WTC11 (cell line): ENCODE measurements around the gene CNDP1. TPM values are rescaled to one million over a fixed set of nuclear protein-coding genes. Genes with fewer than 3 reads are reported as not detected.

ENCODE experiments used
- ATAC-seq: fragments of 200-7000 bp; cut with Tn5 transposase; 2 replicates; pipeline ENCODE4 v1.10.0; 2021; ENCODE audit warnings: mild to moderate bottlenecking, moderate library complexity
- CTCF ChIA-PET: fragments of 300-600 bp; sonication (Branson Sonifier 250); formaldehyde crosslinking; loops from one replicate; lab custom pipeline; 2021; ENCODE audit warnings: antibody characterized with exemption; lab: Charles Lee
- POLR2A ChIA-PET: fragments of 350-600 bp; sonication (Branson Sonifier 250); formaldehyde crosslinking; loops from one replicate; lab custom pipeline; 2021; ENCODE audit warnings: antibody characterized with exemption; lab: Charles Lee
- DNase-seq: peaks from one replicate; pipeline ENCODE4 v3.0.0; 2021; ENCODE audit warnings: low spot score
- H3K27ac Mint-ChIP-seq: 2 replicates; pipeline ENCODE4 v1.8.0; 2021; ENCODE audit warnings: mixed read lengths
- H3K27me3 Mint-ChIP-seq: 2 replicates; pipeline ENCODE4 v1.8.0; 2021; ENCODE audit warnings: low read depth, mild to moderate bottlenecking, moderate library complexity, mixed read lengths
- H3K36me3 Mint-ChIP-seq: 2 replicates; pipeline ENCODE4 v1.8.0; 2021; ENCODE audit warnings: mixed read lengths
- H3K4me1 Mint-ChIP-seq: 2 replicates; pipeline ENCODE4 v1.8.0; 2022; ENCODE audit warnings: mixed read lengths
- H3K4me3 Mint-ChIP-seq: 2 replicates; pipeline ENCODE4 v1.8.0; 2021; ENCODE audit warnings: mild to moderate bottlenecking, moderate library complexity, mixed read lengths
- H3K9me3 Mint-ChIP-seq: 2 replicates; pipeline ENCODE4 v1.8.0; 2021; ENCODE audit warnings: mixed read lengths
- ARID4B ChIP-seq: sonication (generic); formaldehyde crosslinking; IDR thresholded peaks from 2 replicates; pipeline ENCODE4 v1.8.0; 2023; ENCODE audit warnings: missing genetic modification reagents, mild to moderate bottlenecking, borderline replicate concordance
- ATF1 ChIP-seq: sonication (generic); formaldehyde crosslinking; IDR thresholded peaks from 2 replicates; pipeline ENCODE4 v1.8.1; 2023; ENCODE audit warnings: mild to moderate bottlenecking, moderate library complexity, missing genetic modification reagents
- ATF6 ChIP-seq: sonication (generic); formaldehyde crosslinking; IDR thresholded peaks from 2 replicates; pipeline ENCODE4 v1.8.1; 2023; ENCODE audit warnings: mild to moderate bottlenecking, missing genetic modification reagents
- E2F1 ChIP-seq: sonication (generic); formaldehyde crosslinking; IDR thresholded peaks from 2 replicates; pipeline ENCODE4 v1.8.0; 2022; ENCODE audit warnings: mild to moderate bottlenecking, missing genetic modification reagents
- E2F5 ChIP-seq: sonication (generic); formaldehyde crosslinking; IDR thresholded peaks from 2 replicates; pipeline ENCODE4 v1.8.1; 2022; ENCODE audit warnings: mild to moderate bottlenecking, moderate library complexity, missing genetic modification reagents
- ERG ChIP-seq: fragments of 250-450 bp; sonication (Bioruptor Pico); IDR thresholded peaks from 2 replicates; pipeline ENCODE4 v1.8.0; 2021; ENCODE audit warnings: mild to moderate bottlenecking
- GABPB1 ChIP-seq: sonication (generic); formaldehyde crosslinking; IDR thresholded peaks from 2 replicates; pipeline ENCODE4 v1.8.1; 2023; ENCODE audit warnings: mild to moderate bottlenecking, missing genetic modification reagents
- total RNA-seq: library from RNA; stranded (reverse); gene quantifications from 3 replicates; pipeline ENCODE4 v1.2.3, GENCODE V29; 2021
- TF ChIP-seq, protein P1 (sequence below): fragments of 250-450 bp; sonication (Bioruptor Pico); IDR thresholded peaks from 2 replicates; pipeline ENCODE4 v1.9.0; 2021; ENCODE audit warnings: mild to moderate bottlenecking, borderline replicate concordance
- TF ChIP-seq, protein P2 (sequence below): sonication (generic); formaldehyde crosslinking; IDR thresholded peaks from 2 replicates; pipeline ENCODE4 v1.8.0; 2022; ENCODE audit warnings: mild to moderate bottlenecking, missing genetic modification reagents

CNDP1 gene
- total RNA-seq, 1 experiment from 2014 or later = 0.28 TPM

DNA sequence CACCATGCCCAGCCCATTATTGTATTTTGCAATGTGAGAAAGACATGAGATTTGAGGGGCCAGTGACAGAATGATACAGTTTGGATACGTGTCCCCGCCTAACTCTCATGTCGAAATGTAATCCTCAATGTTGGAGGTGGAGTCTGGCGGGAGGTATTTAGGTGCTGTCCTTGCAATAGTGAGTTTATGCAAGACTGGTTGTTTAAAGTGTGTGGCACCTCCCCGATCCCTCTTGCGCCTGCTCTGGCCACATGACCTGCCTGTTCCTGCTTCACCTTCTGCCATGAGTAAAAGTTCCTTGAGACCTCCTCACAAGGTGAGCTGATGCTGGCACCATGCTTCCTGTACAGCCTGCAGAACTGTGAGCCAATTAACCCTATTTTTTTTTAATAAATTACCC is 16.6 kb downstream of the CNDP1 start:
- TF ChIP-seq ATF6 (CRISPR knock-in tag) (no peak), E2F5 (no peak), ATF1 (CRISPR knock-in tag) (no peak), ARID4B (CRISPR knock-in tag) (no peak), E2F1 (CRISPR knock-in tag) (no peak), ERG (CRISPR knock-in tag) (no peak), GABPB1 (CRISPR knock-in tag) (no peak)
- TF ChIP-seq, protein P1, sequence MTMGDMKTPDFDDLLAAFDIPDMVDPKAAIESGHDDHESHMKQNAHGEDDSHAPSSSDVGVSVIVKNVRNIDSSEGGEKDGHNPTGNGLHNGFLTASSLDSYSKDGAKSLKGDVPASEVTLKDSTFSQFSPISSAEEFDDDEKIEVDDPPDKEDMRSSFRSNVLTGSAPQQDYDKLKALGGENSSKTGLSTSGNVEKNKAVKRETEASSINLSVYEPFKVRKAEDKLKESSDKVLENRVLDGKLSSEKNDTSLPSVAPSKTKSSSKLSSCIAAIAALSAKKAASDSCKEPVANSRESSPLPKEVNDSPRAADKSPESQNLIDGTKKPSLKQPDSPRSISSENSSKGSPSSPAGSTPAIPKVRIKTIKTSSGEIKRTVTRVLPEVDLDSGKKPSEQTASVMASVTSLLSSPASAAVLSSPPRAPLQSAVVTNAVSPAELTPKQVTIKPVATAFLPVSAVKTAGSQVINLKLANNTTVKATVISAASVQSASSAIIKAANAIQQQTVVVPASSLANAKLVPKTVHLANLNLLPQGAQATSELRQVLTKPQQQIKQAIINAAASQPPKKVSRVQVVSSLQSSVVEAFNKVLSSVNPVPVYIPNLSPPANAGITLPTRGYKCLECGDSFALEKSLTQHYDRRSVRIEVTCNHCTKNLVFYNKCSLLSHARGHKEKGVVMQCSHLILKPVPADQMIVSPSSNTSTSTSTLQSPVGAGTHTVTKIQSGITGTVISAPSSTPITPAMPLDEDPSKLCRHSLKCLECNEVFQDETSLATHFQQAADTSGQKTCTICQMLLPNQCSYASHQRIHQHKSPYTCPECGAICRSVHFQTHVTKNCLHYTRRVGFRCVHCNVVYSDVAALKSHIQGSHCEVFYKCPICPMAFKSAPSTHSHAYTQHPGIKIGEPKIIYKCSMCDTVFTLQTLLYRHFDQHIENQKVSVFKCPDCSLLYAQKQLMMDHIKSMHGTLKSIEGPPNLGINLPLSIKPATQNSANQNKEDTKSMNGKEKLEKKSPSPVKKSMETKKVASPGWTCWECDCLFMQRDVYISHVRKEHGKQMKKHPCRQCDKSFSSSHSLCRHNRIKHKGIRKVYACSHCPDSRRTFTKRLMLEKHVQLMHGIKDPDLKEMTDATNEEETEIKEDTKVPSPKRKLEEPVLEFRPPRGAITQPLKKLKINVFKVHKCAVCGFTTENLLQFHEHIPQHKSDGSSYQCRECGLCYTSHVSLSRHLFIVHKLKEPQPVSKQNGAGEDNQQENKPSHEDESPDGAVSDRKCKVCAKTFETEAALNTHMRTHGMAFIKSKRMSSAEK (CRISPR knock-in tag) = no peak
- TF ChIP-seq, protein P2, sequence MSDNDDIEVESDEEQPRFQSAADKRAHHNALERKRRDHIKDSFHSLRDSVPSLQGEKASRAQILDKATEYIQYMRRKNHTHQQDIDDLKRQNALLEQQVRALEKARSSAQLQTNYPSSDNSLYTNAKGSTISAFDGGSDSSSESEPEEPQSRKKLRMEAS (CRISPR knock-in tag) = no peak
- no peak overlapping the region for H3K27ac Mint-ChIP-seq
- peaks cover 11% of the 10 kb centered on the region for H3K27me3 Mint-ChIP-seq
- ChIA-PET CTCF (interaction anchor here (1.4 to 2.2 kb wide), 4 partner anchors 29 to 203 kb away, joined by 11 to 40 read pairs (median 18); partner anchors contain the start of gene CNDP2), POLR2A (no interaction called here)
- peaks cover 39% of the 10 kb centered on the region for H3K36me3 Mint-ChIP-seq
- ATAC-seq (no peak), DNase-seq (no peak)
- peaks cover 42% of the 10 kb centered on the region for H3K9me3 Mint-ChIP-seq
- H3K4me3 Mint-ChIP-seq = no peak overlapping the region
- no peaks in the 10 kb centered on the region; the same call in 1 of the 2 replicates for H3K4me1 Mint-ChIP-seq
